H1 (cell line): ENCODE results near the gene ZSWIM4. TPM values are rescaled to one million over a fixed set of nuclear protein-coding genes. Genes with fewer than 3 reads are reported as not detected.

ENCODE experiments used
- CBX5 ChIP-seq: fragments of 300-800, 300-1000 bp; sonication (generic); IDR thresholded peaks from 2 replicates; pipeline ENCODE4 v1.7.1; 2016; ENCODE audit warnings: antibody characterized with exemption, low read length, low read depth
- CHD2 ChIP-seq: IDR thresholded peaks from 2 replicates; pipeline ENCODE4 v1.6.1; 2012; ENCODE audit warnings: low read length, improper control_type of control experiment
- CTCF ChIP-seq, 3 experiments: IDR thresholded peaks; 1 replicate in 2 of 3; 2 replicates in 1 of 3; pipeline versions ENCODE4 v1.5.1 to v1.6.1; 2011; ENCODE audit warnings: low read length in 3 of 3, mild to moderate bottlenecking in 3 of 3, inconsistent platforms in 2 of 3, low read depth in 1 of 3, moderate library complexity in 1 of 3; ENCODE audit not compliant: insufficient read depth in 1 of 3; ENCODE audit errors: control extremely low read depth in 1 of 3
- EGR1 ChIP-seq: IDR thresholded peaks from 2 replicates; pipeline ENCODE4 v1.6.1; 2011; ENCODE audit warnings: low read depth, low read length, borderline replicate concordance
- EP300 ChIP-seq, 2 experiments: IDR thresholded peaks; 1 replicate in 1 of 2; 2 replicates in 1 of 2; pipeline ENCODE4 v1.6.1; 2011 to 2012; ENCODE audit warnings: low read depth in 2 of 2, low read length in 2 of 2, mild to moderate bottlenecking in 2 of 2, borderline replicate concordance in 1 of 2, inconsistent platforms in 1 of 2, moderate library complexity in 1 of 2
- EZH2 ChIP-seq: fragments of 200-600 bp; sonication (generic); IDR thresholded peaks from 2 replicates; pipeline ENCODE4 v1.7.1; 2012; ENCODE audit warnings: low read depth, mild to moderate bottlenecking, moderate library complexity, low read length, inconsistent platforms; ENCODE audit not compliant: severe bottlenecking
- GABPA ChIP-seq: IDR thresholded peaks from 2 replicates; pipeline ENCODE4 v1.6.1; 2011; ENCODE audit warnings: mild to moderate bottlenecking, low read length, moderate library complexity, borderline replicate concordance; ENCODE audit not compliant: insufficient read depth
- HDAC2 ChIP-seq, 2 experiments: fragments of 300-600 bp in 1 of 2; sonication (generic) in 1 of 2; IDR thresholded peaks; 2 replicates each; pipeline ENCODE4 v1.6.1; 2011 to 2012; ENCODE audit warnings: low read depth in 2 of 2, low read length in 2 of 2, mild to moderate bottlenecking in 2 of 2, moderate library complexity in 2 of 2, borderline replicate concordance in 1 of 2, inconsistent platforms in 1 of 2
- KDM1A ChIP-seq: fragments of 200-600, 300-600 bp; sonication (generic); IDR thresholded peaks from 2 replicates; pipeline ENCODE4 v1.7.1; 2016; ENCODE audit warnings: mild to moderate bottlenecking, low read length, borderline replicate concordance
- MAFK ChIP-seq: IDR thresholded peaks from 2 replicates; pipeline ENCODE4 v1.6.1; 2012; ENCODE audit warnings: low read depth, mild to moderate bottlenecking, improper control_type of control experiment, low read length
- POLR2A ChIP-seq, 2 experiments: IDR thresholded peaks; 1 replicate in 1 of 2; 2 replicates in 1 of 2; pipeline ENCODE4 v1.6.1; 2011; ENCODE audit warnings: low read depth in 2 of 2, low read length in 2 of 2, mild to moderate bottlenecking in 2 of 2; ENCODE audit errors: control extremely low read depth in 1 of 2
- RBBP5 ChIP-seq: IDR thresholded peaks from 2 replicates; pipeline ENCODE4 v1.7.1; 2012; ENCODE audit warnings: low read depth, mild to moderate bottlenecking, inconsistent platforms, low read length, moderate library complexity, borderline replicate concordance
- SAP30 ChIP-seq: fragments of 300-600 bp; sonication (generic); IDR thresholded peaks from 2 replicates; pipeline ENCODE4 v1.7.1; 2012; ENCODE audit warnings: low read length, moderate library complexity, mild to moderate bottlenecking, inconsistent platforms; ENCODE audit not compliant: insufficient read depth, insufficient replicate concordance
- SIX5 ChIP-seq: IDR thresholded peaks from 2 replicates; pipeline ENCODE4 v1.6.1; 2011; ENCODE audit warnings: mild to moderate bottlenecking, low read depth, low read length
- SP4 ChIP-seq: IDR thresholded peaks from 2 replicates; pipeline ENCODE4 v1.6.1; 2012; ENCODE audit warnings: low read length, inconsistent platforms
- TAF1 ChIP-seq: IDR thresholded peaks from 2 replicates; pipeline ENCODE4 v1.6.1; 2011; ENCODE audit warnings: mild to moderate bottlenecking, low read depth, low read length
- TAF7 ChIP-seq: optimal IDR thresholded peaks from 2 replicates; pipeline ENCODE3; 2011; ENCODE audit warnings: low read depth, mild to moderate bottlenecking, inconsistent platforms, low read length, moderate library complexity, borderline replicate concordance
- TCF12 ChIP-seq: IDR thresholded peaks from 2 replicates; pipeline ENCODE4 v1.6.1; 2011; ENCODE audit warnings: low read depth, mild to moderate bottlenecking, low read length
- TEAD4 ChIP-seq: IDR thresholded peaks from 2 replicates; pipeline ENCODE4 v1.6.1; 2012; ENCODE audit warnings: low read depth, low read length, inconsistent platforms, mixed read lengths
- USF2 ChIP-seq: IDR thresholded peaks from 2 replicates; pipeline ENCODE4 v1.6.1; 2011; ENCODE audit warnings: low read length, improper control_type of control experiment
- polyA plus RNA-seq, 7 experiments: library from polyadenylated mRNA; depleted of rRNA in 3 of 7; stranded (reverse) in 5 of 7; unstranded in 2 of 7; fragments of >200 nt in 5 of 7; fragments of 200-250 nt in 2 of 7; gene quantifications; 1 replicate in 5 of 7; 2 replicates in 1 of 7; 4 replicates in 1 of 7; pipeline versions ENCODE4 v1.2.1 to v1.2.3, GENCODE V29; 2011 to 2013; ENCODE audit warnings: missing spikeins in 2 of 7, mixed read lengths in 2 of 7
- total RNA-seq: library from RNA; stranded (reverse); fragmentation: NEBNext Ultra II Directional; extraction: Animal tissue kit (Norgen Biotek cat#: 25700); gene quantifications from 2 replicates; pipeline ENCODE4 v1.2.1, GENCODE V29; 2021

The ZSWIM4 gene
- total and polyA plus RNA-seq, 2 of the 8 experiments (the other 6 are each of a cell fraction or from before 2014, with no cell fraction given), result 12.2 to 31.1 TPM

- peak; percentile 69 to 75 for TF ChIP-seq POLR2A (IDR thresholded peaks at IDR 0.05; ENCODE audit: control extremely low read depth in 1 of 2, low read depth in 2 of 2, low read length in 2 of 2)
- no peak for TF ChIP-seq KDM1A
- no peak for TF ChIP-seq RBBP5
- TF ChIP-seq EGR1, result no peak
- TF ChIP-seq CBX5, result no peak
- no peak for TF ChIP-seq USF2
- TF ChIP-seq SIX5, result no peak
- TF ChIP-seq TEAD4, result no peak
- no peak for TF ChIP-seq HDAC2 (IDR thresholded peaks at IDR 0.05; ENCODE audit: borderline replicate concordance in 1 of 2, low read depth in 2 of 2, low read length in 2 of 2)
- peak in 1 of 2 experiments; percentile 64; a peak in 1 of 3 replicates for TF ChIP-seq EP300 (IDR thresholded peaks at IDR 0.05; ENCODE audit: borderline replicate concordance in 1 of 2, low read depth in 2 of 2, low read length in 2 of 2)
- no peak for TF ChIP-seq MAFK
- TF ChIP-seq EZH2, result no peak
- no peak for TF ChIP-seq TCF12
- TF ChIP-seq SP4, result no peak; the same call in 1 of the 2 replicates
- TF ChIP-seq TAF1, result peak; percentile 66; the same call in 1 of the 2 replicates
- no peak for TF ChIP-seq TAF7
- no peak for TF ChIP-seq CTCF (IDR thresholded peaks at IDR 0.05; ENCODE audit: control extremely low read depth in 1 of 3, insufficient read depth in 1 of 3, low read depth in 1 of 3, low read length in 3 of 3)
- no peak for TF ChIP-seq GABPA
- no peak for TF ChIP-seq SAP30
- no peak for TF ChIP-seq CHD2
Measured at GRCh38 chr19:13817615-13818371, 22.6 kb downstream of the ZSWIM4 start (continued).
